IPS-18c (cell line): Measurements from ENCODE around the gene CCDC187.
"Not testable (repeated sequence)": the region's sequence is repeated elsewhere in the genome, so short reads cannot be mapped to it uniquely, and the experiment has no call there.

Experiments used
- H3K4me3 ChIP-seq: 2 replicates; pipeline ENCODE4 v1.7.0; 2013; ENCODE audit warnings: low read depth, mild to moderate bottlenecking, low read length, moderate library complexity; ENCODE audit not compliant: insufficient read depth
- H3K9me3 ChIP-seq: one replicate; pipeline ENCODE4 v1.6.1; 2013; ENCODE audit warnings: mild to moderate bottlenecking, low read length, moderate library complexity; ENCODE audit not compliant: control insufficient read depth, insufficient read depth

Gene CCDC187

DNA sequence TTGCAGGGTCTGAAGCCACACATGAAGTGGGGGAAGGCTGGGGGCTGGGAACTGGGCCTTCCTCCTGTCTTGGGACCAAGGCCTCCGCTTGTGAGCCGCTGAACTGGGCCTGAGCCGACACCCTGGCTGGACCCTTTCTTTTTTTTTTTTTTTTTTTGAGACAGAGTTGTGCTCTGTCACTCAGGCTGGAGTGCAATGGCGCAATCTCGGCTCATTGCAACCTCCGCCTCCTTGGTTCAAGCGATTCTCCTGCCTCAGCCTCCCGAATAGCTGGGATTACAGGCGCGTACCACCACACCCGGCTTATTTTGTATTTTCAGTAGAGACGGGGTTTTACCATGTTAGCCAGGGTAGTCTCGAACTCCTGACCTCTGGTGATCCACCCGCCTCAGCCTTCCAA, 15.3 kb upstream of the CCDC187 start:
- H3K9me3 ChIP-seq, result not testable (repeated sequence)

GRCh38 chr9:136318776-136319241, 14.9 kb upstream of the CCDC187 start:
- Histone ChIP-seq H3K9me3 (no peaks in the 10 kb centered on the region), H3K4me3 (no peak overlapping the region)

More for the DNA sequence above, 15.3 kb upstream of the CCDC187 start:
- not testable (repeated sequence) for H3K4me3 ChIP-seq

GRCh38 chr9:136318111-136318775, 14.3 kb upstream of the CCDC187 start:
- Histone ChIP-seq H3K9me3 (no peaks in the 10 kb centered on the region), H3K4me3 (no peak overlapping the region)

DNA sequence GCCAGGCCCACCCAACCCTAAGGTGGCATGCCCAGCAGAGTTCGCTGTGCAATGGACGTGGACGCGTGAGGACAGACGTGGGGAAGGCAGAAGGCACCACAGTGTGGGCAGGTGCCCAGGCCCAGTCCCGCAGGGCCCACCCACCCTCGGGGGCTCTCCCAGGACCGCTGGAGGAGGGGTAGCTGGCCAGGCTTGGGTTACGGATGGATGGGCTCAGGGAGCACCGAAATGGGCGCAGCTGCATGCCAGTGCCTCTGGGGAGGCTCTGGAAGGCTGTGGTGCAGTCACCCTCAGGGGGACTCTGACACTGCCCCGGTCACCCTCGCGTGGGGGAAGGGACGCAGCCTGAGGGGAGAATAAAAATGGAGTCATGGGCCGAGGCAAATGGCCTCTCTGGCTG, 13.8 kb upstream of the CCDC187 start:
- no peak overlapping the region for H3K4me3 ChIP-seq
- H3K9me3 ChIP-seq, result no peaks in the 10 kb centered on the region

- Histone ChIP-seq H3K4me3 (no peak overlapping the region), H3K9me3 (no peaks in the 10 kb centered on the region)
Observed at GRCh38 chr9:136316896-136317676, 13.2 kb upstream of the CCDC187 start.

DNA sequence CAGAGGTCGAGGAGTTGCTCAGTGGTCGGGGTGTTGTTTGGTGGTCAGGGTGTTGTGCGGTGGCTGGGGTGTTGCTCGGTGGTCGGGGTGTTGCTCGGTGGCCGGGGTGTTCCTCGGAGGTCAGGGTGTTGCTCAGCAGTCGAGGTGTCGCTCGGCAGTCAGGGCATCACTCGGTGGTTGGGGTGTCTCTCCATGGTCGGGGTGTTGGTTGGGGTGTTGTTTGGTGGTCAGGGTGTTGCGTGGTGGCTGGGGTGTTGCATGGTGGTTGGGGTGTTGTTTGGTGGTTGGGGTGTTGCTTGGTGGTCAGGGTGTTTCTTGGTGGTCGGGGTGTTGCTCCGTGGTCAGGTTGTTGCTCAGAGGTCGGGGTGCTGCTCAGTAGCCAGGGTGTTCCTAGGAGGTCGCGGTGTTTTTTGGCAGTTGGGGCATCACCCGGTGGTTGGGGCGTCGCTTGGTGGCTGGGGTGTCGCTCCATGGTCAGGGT, 12.4 kb upstream of the CCDC187 start:
- Histone ChIP-seq H3K9me3 (no peaks in the 10 kb centered on the region), H3K4me3 (no peak overlapping the region)

- Histone ChIP-seq H3K9me3 (no peaks in the 10 kb centered on the region), H3K4me3 (no peak overlapping the region; the same call in 1 of the 2 replicates)
Observed at GRCh38 chr9:136314944-136315343, 11.1 kb upstream of the CCDC187 start.

- no peaks in the 10 kb centered on the region for H3K9me3 ChIP-seq
- no peak overlapping the region for H3K4me3 ChIP-seq
Observed at GRCh38 chr9:136314056-136314416, 10.1 kb upstream of the CCDC187 start.

DNA sequence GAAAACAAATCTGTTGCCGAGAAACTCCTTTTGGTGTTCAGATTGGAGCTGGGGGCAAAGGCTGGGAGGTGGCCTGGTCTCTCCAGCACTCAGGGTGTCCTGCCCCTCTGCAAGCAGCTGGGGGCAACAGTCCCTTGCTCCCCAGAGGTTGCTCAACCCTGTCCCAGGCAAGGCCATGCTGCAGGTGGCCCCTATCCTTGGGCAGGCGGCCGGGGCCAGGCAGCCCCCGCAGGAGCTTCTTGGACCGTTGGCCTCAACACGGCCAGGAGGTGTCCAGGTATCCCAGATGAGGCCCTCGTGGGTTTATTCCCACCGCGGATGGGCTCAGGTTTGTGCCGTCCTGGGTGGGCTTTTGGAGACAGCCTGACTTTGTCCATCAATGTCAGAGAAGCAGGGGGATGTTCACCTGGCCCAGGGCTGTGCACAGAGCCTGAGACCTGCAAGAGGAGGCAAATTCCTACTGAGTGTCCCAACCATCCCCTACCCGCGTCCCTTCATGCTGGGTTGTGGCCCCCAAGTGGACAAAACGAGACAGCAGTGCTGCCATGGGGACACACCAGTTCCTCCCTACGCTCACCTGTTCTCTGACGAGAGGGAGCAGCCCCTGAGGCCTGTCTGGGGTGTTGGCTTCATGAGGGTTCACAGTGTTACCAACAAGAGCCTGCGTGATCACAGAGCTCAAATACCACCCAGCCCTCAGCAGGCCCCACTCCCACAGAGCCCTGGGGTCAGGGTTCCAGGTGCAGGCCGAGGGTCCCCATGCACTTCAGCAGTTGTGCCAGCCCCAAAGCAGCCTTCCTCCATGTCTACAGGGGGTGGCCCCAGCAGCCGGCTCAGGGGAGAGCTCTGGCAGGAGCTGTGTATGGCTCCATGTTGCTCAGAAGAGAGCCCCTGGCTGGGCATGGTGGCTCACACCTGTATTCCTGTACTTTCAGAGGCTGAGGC, 9.5 kb upstream of the CCDC187 start:
- Histone ChIP-seq H3K9me3 (no peaks in the 10 kb centered on the region), H3K4me3 (no peak overlapping the region)

DNA sequence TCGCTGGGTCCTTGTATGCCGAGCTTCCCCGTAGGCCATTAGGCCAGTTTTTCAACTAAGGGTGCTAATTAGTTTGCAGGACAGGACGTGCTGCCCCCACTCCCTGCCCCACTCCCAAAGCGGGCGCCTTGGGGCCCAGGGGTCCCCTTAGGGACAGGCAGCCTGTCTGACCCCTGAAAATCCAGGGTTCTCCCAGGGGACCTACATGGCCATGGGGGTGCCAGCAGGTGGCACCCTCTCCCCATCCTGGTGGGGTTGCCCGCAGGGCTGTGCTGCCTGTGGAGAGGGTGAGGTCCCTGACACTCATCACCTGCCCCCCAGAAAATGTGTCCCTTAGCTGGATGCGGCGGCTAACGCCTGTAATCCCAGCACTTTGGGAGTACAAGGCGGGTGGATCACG, 8.5 kb upstream of the CCDC187 start:
- Histone ChIP-seq H3K4me3 (no peak overlapping the region), H3K9me3 (no peaks in the 10 kb centered on the region)

DNA sequence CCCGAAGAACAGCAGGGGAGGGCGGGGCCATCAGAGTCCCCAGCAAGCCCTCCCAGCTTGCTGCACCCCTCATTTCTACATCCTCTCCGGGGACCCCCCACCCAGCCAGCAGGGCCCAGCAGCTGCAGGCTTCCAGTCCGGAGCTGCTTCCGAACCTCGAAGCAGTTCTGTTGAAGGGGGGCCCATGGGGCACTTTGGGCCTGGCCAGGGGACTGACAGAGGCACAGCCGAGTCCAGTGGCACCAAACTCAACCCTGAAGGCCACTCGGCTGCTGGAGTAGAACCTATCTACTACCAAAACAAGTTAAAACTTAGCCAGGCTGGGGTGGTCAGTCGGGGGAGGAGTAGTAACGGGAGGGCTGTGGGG, 8.1 kb upstream of the CCDC187 start:
- Histone ChIP-seq H3K4me3 (no peak overlapping the region), H3K9me3 (no peaks in the 10 kb centered on the region)

GRCh38 chr9:136311051-136312008, 7.4 kb upstream of the CCDC187 start:
- no peak overlapping the region for H3K4me3 ChIP-seq
- H3K9me3 ChIP-seq, result no peaks in the 10 kb centered on the region

GRCh38 chr9:136310273-136311030, 6.6 kb upstream of the CCDC187 start:
- H3K9me3 ChIP-seq, result no peaks in the 10 kb centered on the region
- no peak overlapping the region for H3K4me3 ChIP-seq

DNA sequence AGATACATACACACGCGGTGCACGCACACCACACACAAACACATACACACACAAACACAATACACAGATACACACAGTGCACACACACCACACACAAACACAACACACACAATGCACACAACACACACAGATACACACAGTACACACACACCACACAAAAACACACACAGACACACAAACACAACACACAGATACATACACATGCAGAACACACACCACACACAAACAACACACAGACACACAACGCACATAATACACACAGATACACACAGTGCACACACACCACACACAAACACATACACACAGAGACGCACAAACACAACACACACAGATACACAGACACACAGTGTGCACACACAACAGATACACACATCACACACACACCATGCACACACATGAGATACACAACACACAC, 5.9 kb upstream of the CCDC187 start:
- Histone ChIP-seq H3K9me3 (no peaks in the 10 kb centered on the region), H3K4me3 (no peak overlapping the region)

GRCh38 chr9:136309101-136309801, 5.4 kb upstream of the CCDC187 start:
- Histone ChIP-seq H3K4me3 (no peak overlapping the region), H3K9me3 (no peaks in the 10 kb centered on the region)
